Measurements from ENCODE around the gene PROM1. TPM values are rescaled to one million over a fixed set of nuclear protein-coding genes. Genes with fewer than 3 reads are reported as not detected.
A peak's percentile ranks its signal among the peaks of the same experiment; 100 is the strongest.

Gene PROM1
- total RNA-seq, 1 donor from 2014 or later, result 39.4 TPM

DNA sequence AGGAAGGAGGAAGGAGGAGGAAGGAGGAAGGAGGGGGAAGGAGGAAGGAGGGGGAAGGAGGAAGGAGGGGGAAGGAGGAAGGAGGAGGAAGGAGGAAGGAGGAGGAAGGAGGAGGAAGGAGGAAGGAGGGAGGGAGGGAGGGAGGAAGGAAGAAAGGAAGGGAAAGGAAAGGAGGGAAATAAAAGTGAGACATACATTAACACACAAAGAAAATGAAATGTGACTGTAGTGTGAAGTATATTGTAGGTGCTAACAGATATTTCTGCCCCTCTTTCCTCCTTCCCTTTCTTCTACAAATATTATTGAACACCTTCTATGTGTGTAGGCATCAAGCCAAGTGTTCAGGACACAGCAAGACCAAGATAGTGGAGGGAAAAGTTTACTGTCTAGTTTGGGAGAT lies 26.4 kb upstream of the PROM1 start:
- no peak for DNase-seq

DNA sequence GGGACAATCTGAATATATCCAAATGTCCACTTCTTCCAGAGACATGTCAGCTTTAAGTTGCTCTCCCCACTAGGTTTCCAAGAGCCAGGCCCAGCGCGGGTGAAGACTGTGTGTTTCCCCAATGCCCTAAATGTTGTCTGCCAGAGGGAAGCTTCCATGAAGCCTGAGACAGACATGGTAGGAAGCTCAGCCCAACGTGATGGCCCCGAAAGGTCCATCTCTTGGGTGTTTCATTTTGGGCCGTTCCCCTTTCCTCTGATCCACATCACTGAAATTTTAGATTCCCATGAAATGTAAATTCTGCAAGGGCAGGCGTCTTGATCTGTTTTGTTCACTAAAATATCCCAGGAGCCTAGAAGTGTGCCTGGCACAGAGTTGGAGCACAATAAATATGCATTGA lies 25.4 kb upstream of the PROM1 start:
- no peak for DNase-seq

DNA sequence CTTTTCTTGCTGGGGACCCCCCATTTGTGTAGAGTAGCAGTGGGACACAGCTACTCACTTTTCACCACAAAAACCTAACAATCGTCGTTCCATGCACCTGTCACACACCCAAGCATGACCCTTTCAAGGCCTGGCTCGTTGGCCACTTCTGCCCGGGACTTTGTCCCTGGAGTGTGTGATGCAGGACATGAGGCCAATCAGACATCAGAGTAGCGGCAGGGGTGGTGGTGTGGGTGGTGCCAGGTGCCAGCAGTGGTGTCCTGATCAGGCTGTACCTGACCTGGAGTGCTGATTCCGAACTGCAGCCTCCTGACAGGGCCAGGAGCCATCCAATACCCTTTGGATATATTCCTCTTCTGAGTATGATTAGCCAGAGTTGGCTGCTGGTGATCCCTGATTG lies 23.1 kb upstream of the PROM1 start:
- no peak for DNase-seq

DNA sequence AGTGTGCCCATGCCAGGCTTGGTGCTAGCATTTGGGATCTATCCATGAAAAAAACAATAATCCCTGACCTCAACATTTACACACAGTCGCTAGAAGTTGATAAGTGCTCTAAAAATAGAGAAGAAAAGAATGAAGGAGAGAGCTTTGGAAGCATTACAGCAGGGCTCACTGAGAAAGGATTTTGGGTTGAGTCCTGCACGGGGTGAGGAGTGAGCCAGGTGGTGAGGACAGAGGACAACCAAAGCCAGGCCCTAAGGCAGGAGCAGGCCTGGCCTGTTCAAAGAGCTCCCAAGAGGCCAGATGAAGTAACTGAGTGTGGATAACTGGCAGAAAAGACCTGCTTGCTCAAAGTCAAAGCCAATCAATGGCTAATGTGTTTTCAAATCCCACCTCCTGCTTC lies 20.7 kb upstream of the PROM1 start:
- DNase-seq, result no peak

DNA sequence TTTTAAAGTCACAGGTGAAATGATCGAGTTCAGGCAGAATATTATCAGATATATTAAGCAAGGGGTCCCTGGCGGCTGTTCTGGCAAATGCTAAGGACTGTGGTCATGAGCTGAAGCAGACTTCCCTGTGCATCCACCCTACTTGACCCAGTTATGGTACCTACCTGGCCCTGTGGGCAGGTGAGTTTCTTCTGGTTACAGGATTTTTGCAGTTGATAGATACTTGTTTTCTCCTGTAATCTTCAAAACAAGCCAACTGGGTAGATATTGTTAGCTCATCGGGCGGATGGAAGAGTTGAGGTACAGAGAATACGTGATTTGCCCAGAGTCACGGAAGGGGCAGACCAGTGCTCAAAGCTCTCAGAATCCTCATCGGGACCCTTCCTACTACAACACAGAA lies 18.5 kb upstream of the PROM1 start:
- no peak for DNase-seq

DNA sequence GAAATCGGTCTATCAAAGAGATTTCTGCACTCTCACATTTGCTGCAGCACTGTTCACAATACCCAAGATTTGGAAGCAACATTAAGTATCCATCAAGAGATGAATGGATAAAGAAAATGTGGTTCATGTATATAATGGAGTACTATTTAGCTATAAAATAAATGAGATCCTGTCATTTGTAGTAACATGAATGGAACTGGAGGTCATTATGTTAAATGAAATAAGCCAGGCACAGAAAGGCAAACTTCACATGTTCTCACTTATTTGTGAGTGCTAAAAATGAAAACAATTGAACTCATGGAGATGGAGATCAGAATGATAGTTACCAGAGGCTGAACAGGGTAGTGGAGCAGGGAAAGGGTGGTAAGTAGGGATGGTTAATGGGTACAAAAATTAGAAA lies 17.0 kb upstream of the PROM1 start:
- DNase-seq, result no peak

DNA sequence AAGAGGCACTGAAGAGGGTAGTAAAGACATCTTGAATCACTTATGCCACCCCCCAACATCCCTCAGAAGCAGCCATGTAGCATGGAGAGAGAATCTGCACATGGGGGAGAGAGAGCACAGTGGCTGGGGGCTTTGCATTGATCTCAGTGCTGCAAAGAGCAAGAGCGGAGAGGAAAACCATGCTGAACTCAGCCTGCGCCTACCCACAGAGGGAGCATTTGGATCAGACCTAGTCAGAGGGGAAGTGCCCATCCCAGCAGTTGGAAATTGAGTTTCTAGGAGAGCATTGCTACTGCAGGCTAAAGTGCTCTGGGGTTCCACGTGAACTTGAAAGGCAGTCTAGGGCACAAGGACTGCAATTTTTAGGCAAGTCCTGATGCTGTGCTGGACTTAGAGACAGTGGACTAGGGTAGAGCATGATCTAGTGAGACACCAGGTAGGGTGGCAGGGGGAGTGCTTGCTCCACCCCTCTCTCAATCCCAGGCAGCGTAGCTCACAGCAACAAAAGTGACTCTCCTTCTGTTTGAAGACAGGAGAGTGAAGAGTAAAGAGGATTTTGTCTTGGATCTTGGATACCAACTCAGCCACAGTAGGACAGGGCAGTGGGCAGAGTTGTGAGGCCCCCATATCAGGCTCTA lies 9.0 kb upstream of the PROM1 start:
- DNase-seq, result no peak

DNA sequence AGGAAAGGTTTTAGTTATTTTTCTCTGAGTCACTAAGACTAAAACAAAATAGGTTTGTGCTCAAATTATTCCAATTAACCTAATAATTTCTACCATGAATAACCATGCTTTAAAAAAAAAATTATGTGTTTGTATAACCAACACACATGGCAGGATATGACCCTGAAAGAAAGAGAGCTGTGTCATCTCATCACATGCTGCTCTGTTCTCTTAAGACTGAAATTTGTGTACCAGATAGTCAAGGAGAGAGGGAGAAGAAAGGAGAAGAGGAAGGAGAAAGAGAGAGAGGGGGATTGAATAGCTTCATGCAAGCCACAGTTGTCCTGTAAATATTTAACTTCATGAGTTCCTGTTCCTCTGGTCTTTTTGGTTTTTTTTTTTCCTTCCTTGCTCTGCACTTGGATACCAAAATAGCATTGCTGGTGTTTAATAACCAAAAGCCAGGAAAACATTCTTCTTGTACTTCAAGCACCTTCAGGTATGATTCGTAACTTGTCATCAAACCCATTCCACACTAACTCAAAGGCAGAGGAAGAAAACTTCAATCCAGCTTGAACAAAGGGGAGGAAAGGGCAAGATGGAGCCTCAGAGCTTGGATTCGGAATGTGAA lies 6.4 kb upstream of the PROM1 start:
- DNase-seq, result no peak

DNA sequence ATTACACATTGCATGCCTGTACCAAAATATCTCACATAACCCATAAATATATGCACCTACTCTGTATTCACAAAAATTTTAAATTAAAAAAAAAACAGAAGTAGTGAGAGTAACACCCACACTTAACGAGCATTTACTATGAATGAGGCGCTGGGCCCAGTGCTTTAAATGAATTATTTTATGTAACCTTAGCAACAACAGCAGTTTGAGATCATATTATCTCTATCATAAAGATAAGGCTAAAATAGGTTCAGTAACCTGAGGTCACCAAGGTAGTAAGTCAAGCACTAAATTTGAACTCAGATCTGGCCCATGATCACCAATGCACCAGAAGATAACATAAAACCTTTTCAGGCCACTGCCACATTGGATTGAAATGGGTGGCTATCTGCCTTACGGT lies 5.3 kb upstream of the PROM1 start:
- DNase-seq, result no peak

DNA sequence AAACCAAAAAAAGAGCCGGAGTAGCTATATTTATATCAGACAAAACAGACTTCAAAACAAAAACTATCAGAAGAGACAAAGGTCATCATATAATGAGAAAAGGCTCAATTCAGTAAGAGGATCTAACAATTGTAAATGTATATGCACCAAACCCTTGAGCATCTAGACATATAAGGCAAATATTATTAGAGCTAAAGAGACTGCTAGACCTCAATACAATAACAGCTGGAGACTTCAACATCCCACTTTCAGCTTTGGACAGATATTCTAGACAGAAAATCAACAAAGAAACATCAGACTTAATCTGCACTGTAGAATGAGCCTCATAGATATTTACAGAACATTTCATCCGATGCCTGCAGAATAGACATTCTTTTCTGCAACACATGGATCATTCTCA lies 4.8 kb upstream of the PROM1 start:
- DNase-seq, result no peak

DNA sequence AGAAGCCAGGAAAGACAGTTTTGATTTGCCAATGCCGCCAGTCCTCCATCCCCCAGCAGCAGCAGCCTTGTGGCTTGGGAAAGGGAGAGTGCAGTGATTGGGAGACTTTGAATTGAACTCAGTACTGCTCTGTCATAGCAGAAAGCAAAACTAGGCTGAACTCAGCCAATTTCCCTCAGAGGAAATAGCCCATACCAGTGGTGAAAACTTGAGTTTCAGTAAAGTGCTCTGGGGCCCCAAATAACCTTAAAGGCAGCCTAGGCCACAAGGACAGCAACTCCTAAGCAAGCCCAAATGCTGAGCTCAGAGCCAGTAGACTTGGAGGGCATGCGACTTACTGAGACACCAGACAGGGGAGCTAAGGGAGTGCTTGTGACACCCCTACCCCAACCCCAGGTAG lies 2.0 kb upstream of the PROM1 start:
- no peak for DNase-seq

DNA sequence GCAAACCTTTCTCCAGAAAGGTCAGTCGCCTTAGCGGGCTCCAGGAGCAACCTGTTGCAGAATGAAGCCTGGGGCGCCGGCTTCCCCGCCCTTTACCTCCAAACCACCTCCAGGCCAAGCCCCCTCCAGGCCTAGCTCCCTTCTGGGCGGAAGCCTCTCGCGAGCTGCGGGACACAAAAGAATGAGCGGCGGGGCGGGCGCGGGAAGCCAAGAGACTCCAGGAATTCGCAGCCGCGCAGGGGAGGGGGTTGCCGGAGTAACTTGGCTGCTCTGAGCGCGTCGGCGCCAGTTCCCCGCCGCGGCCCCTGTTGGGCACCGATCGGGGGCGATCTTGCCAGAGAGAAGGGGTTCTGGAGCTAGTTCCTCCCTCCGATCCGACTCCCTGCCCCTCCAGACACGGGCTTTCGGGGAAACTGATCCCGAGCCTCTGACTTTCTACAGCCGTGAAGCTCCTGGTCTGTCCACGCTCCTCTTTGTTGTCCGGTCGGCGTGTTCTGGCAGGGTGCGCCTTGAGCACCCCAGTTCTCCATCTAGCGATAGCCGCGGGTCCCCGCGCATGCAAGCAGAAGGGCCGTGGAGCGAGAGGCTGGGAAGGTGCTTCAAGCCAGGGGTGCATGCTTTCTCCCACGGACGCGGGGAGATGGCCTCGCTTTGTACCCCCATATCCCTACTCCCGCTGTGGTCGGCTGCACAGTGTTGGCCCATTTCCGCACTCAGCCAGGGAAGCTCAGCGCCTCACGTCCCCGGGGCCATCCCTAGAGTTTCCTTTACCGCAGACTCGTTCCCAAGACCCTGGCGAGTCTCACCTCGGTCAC lies 1.2 kb downstream of the PROM1 start:
- peak; percentile 88 for DNase-seq

DNA sequence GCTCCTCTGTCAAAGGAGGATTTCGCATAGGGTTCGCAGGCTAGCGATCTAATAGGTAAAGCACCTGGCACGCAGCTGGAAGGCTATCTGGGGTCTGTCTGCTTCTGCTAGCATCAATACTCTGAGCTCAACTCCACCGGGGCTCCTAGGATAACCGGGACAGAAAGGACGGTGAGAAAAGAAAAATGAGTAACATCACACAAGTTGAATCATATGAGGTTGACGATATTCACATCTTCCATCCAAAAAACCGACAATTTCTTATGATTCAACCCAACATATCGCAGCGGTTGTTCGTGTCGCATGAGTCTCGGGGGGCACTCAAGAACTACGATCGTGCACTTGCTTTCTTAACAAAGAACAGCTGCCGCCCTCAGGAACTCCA lies 1.8 kb downstream of the PROM1 start:
- peak; percentile 31 for DNase-seq

DNA sequence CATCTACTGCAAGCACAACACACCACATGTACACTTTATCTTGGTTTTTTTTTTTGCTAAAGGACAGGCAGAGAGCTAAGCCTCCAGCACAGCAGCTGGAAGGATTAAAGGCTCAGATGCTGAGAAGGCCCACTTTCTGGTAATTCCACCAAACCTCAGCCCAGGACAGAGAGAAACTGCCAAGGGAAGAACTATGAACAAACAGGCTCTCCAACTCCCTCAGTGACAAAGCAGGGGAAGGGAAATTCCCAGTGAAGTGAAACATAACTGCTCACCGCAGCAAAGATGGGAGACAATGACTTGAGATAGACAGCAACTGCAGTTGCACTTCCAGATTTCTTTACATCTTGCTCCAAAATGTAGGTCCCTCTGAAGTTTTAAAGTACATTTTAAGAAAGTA lies 4.8 kb downstream of the PROM1 start:
- peak; percentile 93 for DNase-seq

DNA sequence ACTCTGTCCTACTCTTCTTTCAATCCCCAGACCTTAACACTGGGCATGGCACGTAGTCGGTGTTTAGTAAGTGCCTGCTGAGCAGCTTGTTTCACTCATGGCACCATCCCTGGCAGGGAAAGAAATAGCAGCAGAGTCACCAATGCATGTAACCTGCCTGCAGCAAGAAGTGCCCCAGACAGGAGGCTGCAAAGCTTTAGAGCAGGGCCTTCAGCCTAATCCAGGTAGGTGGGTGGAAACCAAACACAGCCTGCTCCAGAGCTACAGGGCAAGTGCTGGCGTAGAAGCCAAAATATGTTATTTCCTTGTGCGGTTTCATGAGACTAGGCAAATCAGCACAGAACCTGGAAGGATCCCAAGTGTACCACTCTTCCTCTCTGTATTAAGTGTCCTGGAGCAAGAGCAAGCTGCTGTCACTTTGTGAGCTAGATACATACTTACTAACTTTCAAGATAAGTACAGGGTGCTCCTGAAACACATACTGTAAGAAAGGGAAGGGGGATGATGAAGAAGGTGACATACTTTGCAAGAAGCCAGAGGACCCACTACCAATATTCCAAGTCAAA lies 5.5 kb downstream of the PROM1 start:
- peak; percentile 51 for DNase-seq

DNA sequence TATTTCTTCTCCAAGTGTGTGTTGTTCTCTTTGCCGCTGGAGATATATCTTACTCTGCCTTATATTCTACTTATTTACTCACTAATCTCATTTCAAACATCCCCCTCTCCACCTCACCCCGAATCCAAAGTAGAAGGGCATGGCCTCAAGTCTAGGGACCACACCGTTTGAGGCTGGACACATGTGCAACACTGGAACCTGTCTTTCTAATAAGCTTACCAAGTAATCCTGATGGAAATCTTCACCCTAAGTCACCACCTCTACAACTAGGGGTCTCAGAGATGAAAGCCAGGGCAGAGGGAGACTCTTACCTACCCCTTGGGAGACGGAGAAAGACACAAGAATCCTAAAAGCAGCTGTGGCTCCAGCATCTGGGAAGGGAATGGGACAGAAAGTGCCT lies 6.0 kb downstream of the PROM1 start:
- no peak for DNase-seq

DNA sequence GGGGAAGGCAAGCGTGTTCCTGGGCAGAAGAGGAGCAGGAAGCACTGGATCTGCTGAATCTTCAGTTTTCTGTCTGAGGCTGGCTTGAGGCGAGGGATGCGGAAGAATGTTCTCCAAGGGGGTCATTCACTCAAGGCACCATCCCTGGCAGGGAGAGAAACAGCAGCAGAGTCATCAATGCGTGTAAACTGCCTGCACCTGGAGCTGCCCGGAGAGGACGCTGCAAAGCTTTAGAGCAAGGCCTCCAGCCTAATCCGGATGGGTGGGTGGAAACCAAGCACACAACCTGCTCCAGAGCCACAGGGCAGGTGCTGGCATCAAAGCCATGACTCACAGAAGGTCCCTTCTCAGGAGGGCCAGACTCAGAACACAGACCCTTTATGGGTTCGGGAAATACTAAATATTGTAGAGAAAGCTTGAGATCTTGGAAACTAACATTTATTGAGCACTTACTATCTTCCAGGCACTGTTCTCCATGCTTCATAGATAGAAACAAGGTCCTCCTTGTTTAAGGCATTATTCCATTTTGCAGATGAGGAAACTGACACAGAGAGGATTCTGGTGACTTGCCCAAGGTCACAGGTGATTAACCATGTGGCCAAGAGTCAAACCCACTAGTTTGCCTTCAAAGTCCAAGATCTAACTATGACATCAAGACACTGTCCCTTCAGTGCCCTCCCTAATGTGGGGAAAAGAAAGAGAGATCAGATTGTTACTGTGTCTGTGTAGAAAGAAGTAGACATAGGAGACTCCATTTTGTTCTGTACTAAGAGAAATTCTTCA lies 7.7 kb downstream of the PROM1 start:
- no peak for DNase-seq

DNA sequence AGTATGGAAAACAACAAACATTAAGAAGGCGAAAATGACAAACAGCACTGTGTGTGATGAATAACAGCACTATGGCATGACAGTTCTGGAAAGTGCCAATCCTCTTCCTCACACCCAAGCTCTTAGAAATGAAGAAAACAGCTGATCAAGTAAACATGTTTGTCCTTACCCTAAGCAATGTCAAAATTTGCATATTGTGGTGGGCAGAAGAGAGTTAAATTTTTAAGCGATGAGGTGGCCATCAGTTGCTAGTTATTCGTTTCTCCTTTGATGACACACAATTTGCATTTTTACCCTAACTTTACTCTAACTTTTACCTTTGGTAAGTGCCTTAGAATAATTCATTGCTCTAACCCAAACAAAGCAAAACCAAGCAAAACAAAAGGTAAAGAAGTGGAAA lies 8.8 kb downstream of the PROM1 start:
- DNase-seq, result no peak

DNA sequence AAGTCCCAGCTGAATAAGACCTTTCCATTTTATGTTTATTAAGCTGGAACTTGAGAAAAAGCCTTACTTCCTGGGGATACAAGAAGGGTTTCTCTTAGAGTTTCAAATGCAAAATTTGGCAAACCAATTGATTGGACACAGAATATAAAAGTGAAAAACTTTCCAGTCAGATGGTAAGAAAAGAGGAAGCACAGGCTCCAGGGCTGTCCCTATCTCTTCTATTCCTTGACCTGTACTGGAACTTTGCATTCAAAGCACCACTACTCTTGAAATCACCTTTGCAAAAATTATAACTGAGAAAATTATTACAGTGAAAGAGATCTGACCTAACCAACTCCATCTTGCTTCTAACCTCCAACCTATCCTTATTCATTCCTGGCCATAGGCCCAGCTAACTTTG lies 11.7 kb downstream of the PROM1 start:
- DNase-seq, result no peak

DNA sequence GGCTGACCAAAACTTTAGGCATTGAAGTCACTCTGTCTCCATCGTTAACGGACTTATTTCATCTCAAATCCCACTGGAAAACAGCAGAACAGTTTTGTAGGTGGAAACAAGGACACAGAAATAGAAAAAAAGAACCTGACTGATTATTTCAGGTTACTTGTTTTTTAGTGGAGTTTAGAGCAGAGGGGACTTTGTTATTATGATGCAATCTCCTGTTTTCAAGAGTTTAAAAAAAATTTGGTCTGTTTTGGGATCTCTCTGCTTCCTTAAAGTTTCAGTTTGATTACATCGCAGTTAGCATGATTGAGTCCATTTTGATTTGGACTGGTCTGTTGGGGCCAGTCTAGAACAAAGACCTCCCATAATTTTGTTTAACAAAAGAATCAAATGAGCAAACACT lies 13.6 kb downstream of the PROM1 start:
- no peak for DNase-seq

DNA sequence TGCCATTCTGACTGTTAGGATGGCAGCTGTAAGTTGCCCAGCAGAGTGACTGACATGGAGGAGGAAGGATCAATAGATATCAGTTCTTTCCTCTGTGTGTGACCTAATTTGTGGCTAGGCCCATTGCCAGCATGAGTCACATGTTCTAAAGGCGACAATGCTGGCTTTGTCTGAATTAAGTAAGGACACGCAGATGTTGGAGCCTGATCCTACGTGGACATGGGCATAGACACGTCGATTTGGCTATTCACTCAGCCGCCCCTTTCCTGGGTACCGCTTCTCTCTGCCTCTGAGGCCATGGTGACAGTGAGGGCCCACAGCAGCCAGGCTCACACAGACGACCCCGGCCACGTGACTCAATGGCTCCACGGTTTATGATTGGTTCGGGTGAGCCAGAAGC lies 16.3 kb downstream of the PROM1 start:
- DNase-seq, result peak; percentile 68

DNA sequence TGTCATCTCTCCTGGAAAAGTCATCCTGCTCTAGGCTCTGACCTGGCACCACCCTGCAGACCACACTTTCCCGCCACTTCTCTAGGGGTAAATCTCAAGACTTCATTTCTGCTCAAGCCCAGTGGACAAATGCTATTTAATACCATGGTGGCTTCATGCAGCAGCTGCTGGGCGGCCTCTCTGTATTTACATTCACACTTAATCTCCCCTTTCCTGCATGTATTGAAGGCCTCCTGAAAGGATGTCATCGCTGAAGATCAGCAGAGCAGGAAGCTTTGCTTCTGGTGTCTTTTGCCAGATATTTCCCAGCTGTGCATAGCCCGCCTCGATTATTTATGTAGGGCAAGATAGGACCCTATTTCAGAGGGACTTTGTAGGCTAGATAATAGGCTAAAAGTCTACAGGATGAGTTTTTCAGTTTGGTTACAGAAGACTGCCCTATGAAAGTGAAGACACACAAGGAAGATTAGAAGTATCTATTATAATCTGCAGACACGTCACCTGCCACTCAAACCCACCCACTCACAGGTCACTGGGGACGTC lies 17.2 kb downstream of the PROM1 start:
- DNase-seq, result peak; percentile 86
